WTC11 (cell line): Measurements from ENCODE around the gene ZFAND5. TPM values are rescaled to one million over a fixed set of nuclear protein-coding genes. Genes with fewer than 3 reads are reported as not detected.

ENCODE experiments used
- ATAC-seq: fragments of 200-7000 bp; cut with Tn5 transposase; 2 replicates; pipeline ENCODE4 v1.10.0; 2021; ENCODE audit warnings: mild to moderate bottlenecking, moderate library complexity
- CTCF ChIA-PET: fragments of 300-600 bp; sonication (Branson Sonifier 250); formaldehyde crosslinking; loops from one replicate; lab custom pipeline; 2021; ENCODE audit warnings: antibody characterized with exemption; lab: Charles Lee
- POLR2A ChIA-PET: fragments of 350-600 bp; sonication (Branson Sonifier 250); formaldehyde crosslinking; loops from one replicate; lab custom pipeline; 2021; ENCODE audit warnings: antibody characterized with exemption; lab: Charles Lee
- DNase-seq: peaks from one replicate; pipeline ENCODE4 v3.0.0; 2021; ENCODE audit warnings: low spot score
- H3K27ac Mint-ChIP-seq: 2 replicates; pipeline ENCODE4 v1.8.0; 2021; ENCODE audit warnings: mixed read lengths
- H3K27me3 Mint-ChIP-seq: 2 replicates; pipeline ENCODE4 v1.8.0; 2021; ENCODE audit warnings: low read depth, mild to moderate bottlenecking, moderate library complexity, mixed read lengths
- H3K36me3 Mint-ChIP-seq: 2 replicates; pipeline ENCODE4 v1.8.0; 2021; ENCODE audit warnings: mixed read lengths
- H3K4me1 Mint-ChIP-seq: 2 replicates; pipeline ENCODE4 v1.8.0; 2022; ENCODE audit warnings: mixed read lengths
- H3K4me3 Mint-ChIP-seq: 2 replicates; pipeline ENCODE4 v1.8.0; 2021; ENCODE audit warnings: mild to moderate bottlenecking, moderate library complexity, mixed read lengths
- H3K9me3 Mint-ChIP-seq: 2 replicates; pipeline ENCODE4 v1.8.0; 2021; ENCODE audit warnings: mixed read lengths
- ARID4B ChIP-seq: sonication (generic); formaldehyde crosslinking; IDR thresholded peaks from 2 replicates; pipeline ENCODE4 v1.8.0; 2023; ENCODE audit warnings: missing genetic modification reagents, mild to moderate bottlenecking, borderline replicate concordance
- ATF2 ChIP-seq: sonication (generic); formaldehyde crosslinking; IDR thresholded peaks from 2 replicates; pipeline ENCODE4 v1.8.1; 2022; ENCODE audit warnings: low read depth, missing genetic modification reagents, borderline replicate concordance
- FOXJ3 ChIP-seq: sonication (generic); formaldehyde crosslinking; IDR thresholded peaks from 2 replicates; pipeline ENCODE4 v1.9.0; 2021; ENCODE audit warnings: missing genetic modification reagents, mild to moderate bottlenecking, borderline replicate concordance
- FOXK1 ChIP-seq: sonication (generic); formaldehyde crosslinking; IDR thresholded peaks from 2 replicates; pipeline ENCODE4 v1.8.0; 2022; ENCODE audit warnings: mild to moderate bottlenecking, moderate library complexity, missing genetic modification reagents
- GTF2I ChIP-seq: fragments of 250-450 bp; sonication (Bioruptor Pico); conservative IDR thresholded peaks from 2 replicates; pipeline ENCODE4 v1.4.0; 2021; ENCODE audit warnings: mild to moderate bottlenecking
- HMGA2 ChIP-seq: fragments of 250-450 bp; sonication (Bioruptor Pico); IDR thresholded peaks from 2 replicates; pipeline ENCODE4 v1.4.0; 2021; ENCODE audit warnings: mild to moderate bottlenecking, moderate library complexity
- NFATC4 ChIP-seq: fragments of 250-450 bp; sonication (Bioruptor Pico); IDR thresholded peaks from 2 replicates; pipeline ENCODE4 v1.9.0; 2021; ENCODE audit warnings: mild to moderate bottlenecking
- NFE2L1 ChIP-seq: sonication (generic); formaldehyde crosslinking; IDR thresholded peaks from 2 replicates; pipeline ENCODE4 v1.8.1; 2023; ENCODE audit warnings: missing genetic modification reagents
- NR3C1 ChIP-seq: sonication (generic); formaldehyde crosslinking; conservative IDR thresholded peaks from 2 replicates; pipeline ENCODE4 v1.8.1; 2023; ENCODE audit warnings: low read depth, mild to moderate bottlenecking, missing genetic modification reagents
- SOX15 ChIP-seq: fragments of 250-450 bp; sonication (Bioruptor Pico); IDR thresholded peaks from 2 replicates; pipeline ENCODE4 v1.9.0; 2021; ENCODE audit warnings: mild to moderate bottlenecking
- SP1 ChIP-seq: sonication (generic); formaldehyde crosslinking; conservative IDR thresholded peaks from 2 replicates; pipeline ENCODE4 v1.8.1; 2022; ENCODE audit warnings: missing genetic modification reagents
- USF1 ChIP-seq: sonication (generic); formaldehyde crosslinking; IDR thresholded peaks from 2 replicates; pipeline ENCODE4 v1.8.0; 2022; ENCODE audit warnings: mild to moderate bottlenecking, missing genetic modification reagents
- USF2 ChIP-seq: sonication (generic); formaldehyde crosslinking; IDR thresholded peaks from 2 replicates; pipeline ENCODE4 v1.8.1; 2023; ENCODE audit warnings: mild to moderate bottlenecking, missing genetic modification reagents, moderate library complexity
- ZNF138 ChIP-seq: sonication (generic); formaldehyde crosslinking; conservative IDR thresholded peaks from 2 replicates; pipeline ENCODE4 v1.8.1; 2022; ENCODE audit warnings: mild to moderate bottlenecking, moderate library complexity, missing genetic modification reagents
- ZNF281 ChIP-seq: sonication (generic); formaldehyde crosslinking; IDR thresholded peaks from 2 replicates; pipeline ENCODE4 v1.8.0; 2023; ENCODE audit warnings: mild to moderate bottlenecking, missing genetic modification reagents
- ZNF396 ChIP-seq: fragments of 250-450 bp; sonication (Bioruptor Pico); IDR thresholded peaks from 2 replicates; pipeline ENCODE4 v1.8.0; 2021; ENCODE audit warnings: mild to moderate bottlenecking, moderate library complexity, borderline replicate concordance
- total RNA-seq: library from RNA; stranded (reverse); gene quantifications from 3 replicates; pipeline ENCODE4 v1.2.3, GENCODE V29; 2021

Gene ZFAND5
- total RNA-seq, 1 experiment from 2014 or later, result 137 TPM

- no peak for TF ChIP-seq USF2 (CRISPR knock-in tag)
- no peak for TF ChIP-seq NFE2L1 (CRISPR knock-in tag)
Observed at GRCh38 chr9:72377041-72377440, 12.0 kb upstream of the ZFAND5 start (continued).

GRCh38 chr9:72371151-72371550 is 6.1 kb upstream of the ZFAND5 start:
- H3K36me3 Mint-ChIP-seq, result no peaks in the 10 kb centered on the region
- ChIA-PET CTCF (interaction anchor here (0.7 to 1.4 kb wide), 2 partner anchors 90 to 686 kb away, joined by 3 to 4 read pairs; no protein-coding TSS in a partner anchor), POLR2A (no interaction called here)
- no peak overlapping the region for H3K4me3 Mint-ChIP-seq
- ATAC-seq (no peak), DNase-seq (no peak)
- H3K9me3 Mint-ChIP-seq, result no peaks in the 10 kb centered on the region
- TF ChIP-seq HMGA2 (CRISPR knock-in tag) (no peak), ARID4B (CRISPR knock-in tag) (no peak), GTF2I (CRISPR knock-in tag) (no peak), ZNF281 (no peak), NFATC4 (CRISPR knock-in tag) (no peak), SOX15 (CRISPR knock-in tag) (no peak), USF1 (CRISPR knock-in tag) (no peak), FOXK1 (CRISPR knock-in tag) (no peak), ATF2 (no peak), USF2 (CRISPR knock-in tag) (no peak), NR3C1 (CRISPR knock-in tag) (no peak), FOXJ3 (no peak), ZNF138 (CRISPR knock-in tag) (no peak), SP1 (CRISPR knock-in tag) (no peak), ZNF396 (CRISPR knock-in tag) (no peak)
- no peaks in the 10 kb centered on the region for H3K27me3 Mint-ChIP-seq
- H3K27ac Mint-ChIP-seq, result no peak overlapping the region
- peaks cover 6% of the 10 kb centered on the region for H3K4me1 Mint-ChIP-seq
